Ureter (tissue), 1 donor: Measurements from ENCODE around the gene MEGF11. TPM values are rescaled to one million over a fixed set of nuclear protein-coding genes. Genes with fewer than 3 reads are reported as not detected.
"Not testable (repeated sequence)": the region's sequence is repeated elsewhere in the genome, so short reads cannot be mapped to it uniquely, and the experiment has no call there.

Experiments
- DNase-seq: peaks from one replicate; pipeline ENCODE4 v3.0.0-alpha.2; 2020; ENCODE audit warnings: low spot score
- total RNA-seq: library from RNA; stranded (reverse); gene quantifications from one replicate; pipeline ENCODE4 v1.2.4, GENCODE V29; 2023
- donor health status: DM: yes; HTN: yes; CAD: no.

Gene MEGF11
- total RNA-seq, 1 donor from 2014 or later, result not detected

DNA sequence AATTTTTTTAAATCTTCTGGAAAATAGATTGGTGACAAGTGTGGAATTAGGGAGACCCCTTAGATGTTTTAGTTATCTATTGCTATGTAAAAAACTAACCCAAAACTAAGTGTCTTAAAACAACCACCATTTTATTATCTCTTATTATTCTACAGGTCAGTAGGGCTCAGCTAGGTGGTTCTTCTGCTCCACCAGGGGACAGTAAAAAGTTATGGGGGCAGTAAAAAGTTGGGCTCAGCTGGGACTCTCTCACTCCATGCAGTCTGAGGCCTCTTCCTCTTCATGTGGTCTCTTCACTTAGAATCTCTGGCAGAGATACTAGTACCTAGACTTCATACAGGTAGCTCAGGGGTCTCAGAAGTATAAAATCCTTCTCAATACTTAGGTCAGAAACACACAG lies 21.8 kb upstream of the MEGF11 start:
- no peak for DNase-seq

DNA sequence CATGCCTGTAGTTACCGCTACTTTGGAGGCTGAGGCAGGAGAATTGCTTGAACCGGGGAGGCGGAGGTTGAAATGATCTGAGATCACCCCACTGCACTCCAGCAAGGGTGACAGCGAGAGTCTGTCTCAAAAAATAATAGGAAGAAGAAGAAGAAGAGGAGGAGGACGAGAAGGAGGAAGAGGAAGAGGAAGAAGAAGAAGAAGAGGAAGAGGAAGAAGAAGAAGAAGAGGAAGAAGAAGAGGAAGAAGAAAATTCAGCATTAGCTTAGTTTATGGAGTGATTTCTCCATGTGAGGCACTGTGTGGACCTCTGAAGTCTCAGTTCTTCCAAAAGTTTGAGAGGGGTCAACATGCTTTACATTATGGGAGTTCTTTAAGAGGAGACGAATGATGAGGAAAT lies 17.4 kb upstream of the MEGF11 start:
- no peak for DNase-seq

DNA sequence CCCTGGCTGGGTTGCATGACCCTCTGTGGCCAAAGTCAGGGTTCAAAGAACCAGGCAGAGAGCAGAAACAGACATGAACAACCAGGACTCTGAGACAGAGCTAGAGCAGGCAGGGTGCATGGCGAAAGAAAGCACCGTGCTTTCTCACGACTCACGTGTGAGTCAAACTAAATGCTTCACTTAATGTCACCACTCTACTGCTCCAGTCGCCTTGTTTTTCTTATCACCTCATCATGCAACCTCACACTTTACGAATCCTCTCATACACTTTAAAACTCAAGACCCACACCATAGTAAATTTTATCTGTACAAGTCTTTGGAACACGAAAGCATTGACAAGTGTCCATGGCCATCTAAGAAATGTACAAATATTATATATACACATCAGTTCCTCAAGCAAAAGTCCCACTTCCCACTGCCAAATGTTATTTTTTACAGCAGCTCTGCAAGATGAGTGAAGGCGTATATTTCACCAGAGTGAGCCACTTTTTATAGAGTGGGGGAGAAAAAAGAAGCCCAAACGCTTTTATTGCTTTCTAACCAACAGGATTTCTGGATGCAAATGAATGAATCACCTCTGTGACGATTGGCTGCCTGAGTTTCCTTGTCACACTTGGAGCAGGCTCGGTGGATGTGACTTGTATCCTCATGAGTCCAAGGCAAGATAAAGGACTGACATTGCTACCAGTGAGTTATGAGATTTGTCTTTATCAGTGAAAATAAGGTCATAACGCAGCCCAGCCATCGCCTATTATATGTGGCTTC lies 16.0 kb upstream of the MEGF11 start:
- DNase-seq, result no peak

DNA sequence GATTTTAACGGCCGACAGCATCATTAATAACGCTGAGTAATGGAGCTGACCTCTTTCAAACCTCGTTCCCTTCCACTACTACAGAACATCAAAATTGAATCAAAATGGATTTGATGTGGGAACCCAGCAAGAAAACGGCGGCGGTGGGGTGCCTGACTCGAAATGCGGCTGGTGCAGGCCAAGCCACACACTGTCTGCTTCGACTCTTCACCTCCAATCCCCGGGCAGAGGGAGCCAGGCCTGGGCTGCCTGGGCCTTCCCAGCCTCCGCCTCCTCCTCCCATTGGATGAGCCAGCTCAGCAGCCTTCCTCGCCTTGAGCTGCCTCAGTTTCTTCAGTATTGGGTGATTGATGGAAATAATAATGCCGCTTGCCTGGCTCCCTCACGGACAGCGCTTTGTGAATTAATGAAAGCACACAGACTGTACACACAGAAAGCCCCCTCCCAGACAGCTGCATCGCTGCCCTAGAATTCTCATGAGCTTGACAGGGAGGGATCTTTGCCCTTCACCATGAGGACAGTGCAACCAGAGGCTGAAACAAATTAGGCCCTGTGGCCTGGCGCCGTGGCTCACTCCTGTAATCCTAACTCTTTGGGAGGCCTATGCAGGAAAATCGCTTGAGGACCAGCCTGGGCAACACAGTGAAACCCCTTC lies 11.4 kb upstream of the MEGF11 start:
- DNase-seq, result no peak

DNA sequence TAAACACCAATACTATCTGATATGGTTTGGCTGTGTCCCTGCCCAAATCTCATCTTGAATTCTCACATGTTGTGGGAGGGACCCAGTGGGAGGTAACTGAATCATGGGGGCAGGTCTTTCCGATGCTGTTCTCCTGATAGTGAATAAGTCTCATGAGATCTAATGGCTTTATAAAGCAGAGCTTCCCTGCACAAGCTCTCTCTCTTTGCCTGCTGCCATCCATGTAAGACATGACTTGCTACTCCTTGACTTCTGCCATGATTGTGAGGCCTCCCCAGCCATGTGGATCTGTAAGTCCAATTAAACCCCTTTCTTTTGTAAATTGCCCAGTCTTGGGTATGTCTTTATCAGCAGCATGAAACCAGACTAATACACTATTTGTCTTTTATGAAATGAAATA lies 9.3 kb upstream of the MEGF11 start:
- not testable (repeated sequence) for DNase-seq

DNA sequence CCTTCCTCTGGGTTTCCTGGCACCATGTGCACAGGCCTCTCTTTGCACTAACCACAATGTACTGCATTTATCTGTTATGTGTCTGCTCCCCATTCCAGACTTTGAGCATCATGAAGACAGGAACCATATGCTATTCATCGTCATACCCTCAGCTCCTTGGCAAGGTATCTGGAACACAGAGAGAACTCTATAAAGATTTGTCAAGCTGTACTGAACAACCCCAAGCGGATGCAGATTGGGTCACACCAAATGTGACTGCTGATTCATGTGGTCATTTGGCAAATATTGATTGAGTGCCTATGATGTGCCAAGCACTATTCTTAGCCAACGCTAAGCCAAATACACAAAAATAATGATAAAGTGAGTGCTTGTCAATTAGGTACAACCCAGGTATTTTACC lies 7.5 kb upstream of the MEGF11 start:
- no peak for DNase-seq

DNA sequence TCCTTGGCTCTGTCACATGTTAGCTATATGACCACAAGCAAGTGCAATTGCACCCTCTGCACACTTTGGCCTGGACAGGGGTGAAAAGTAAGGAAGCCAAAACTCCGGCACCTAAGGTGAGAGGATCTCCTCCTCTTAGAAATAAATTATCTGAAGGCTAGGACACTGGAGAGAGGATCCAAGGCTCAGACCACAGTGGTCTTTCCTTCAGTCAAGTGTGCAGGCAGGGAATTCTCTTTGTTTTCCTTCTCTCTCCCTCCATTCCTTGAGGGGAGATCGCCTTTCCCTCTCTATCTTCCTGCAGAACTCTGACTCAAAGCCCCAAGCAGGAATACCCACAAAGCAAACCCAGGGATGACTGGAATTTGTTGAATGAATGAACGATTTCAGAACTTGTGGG lies 3.1 kb upstream of the MEGF11 start:
- DNase-seq, result no peak

DNA sequence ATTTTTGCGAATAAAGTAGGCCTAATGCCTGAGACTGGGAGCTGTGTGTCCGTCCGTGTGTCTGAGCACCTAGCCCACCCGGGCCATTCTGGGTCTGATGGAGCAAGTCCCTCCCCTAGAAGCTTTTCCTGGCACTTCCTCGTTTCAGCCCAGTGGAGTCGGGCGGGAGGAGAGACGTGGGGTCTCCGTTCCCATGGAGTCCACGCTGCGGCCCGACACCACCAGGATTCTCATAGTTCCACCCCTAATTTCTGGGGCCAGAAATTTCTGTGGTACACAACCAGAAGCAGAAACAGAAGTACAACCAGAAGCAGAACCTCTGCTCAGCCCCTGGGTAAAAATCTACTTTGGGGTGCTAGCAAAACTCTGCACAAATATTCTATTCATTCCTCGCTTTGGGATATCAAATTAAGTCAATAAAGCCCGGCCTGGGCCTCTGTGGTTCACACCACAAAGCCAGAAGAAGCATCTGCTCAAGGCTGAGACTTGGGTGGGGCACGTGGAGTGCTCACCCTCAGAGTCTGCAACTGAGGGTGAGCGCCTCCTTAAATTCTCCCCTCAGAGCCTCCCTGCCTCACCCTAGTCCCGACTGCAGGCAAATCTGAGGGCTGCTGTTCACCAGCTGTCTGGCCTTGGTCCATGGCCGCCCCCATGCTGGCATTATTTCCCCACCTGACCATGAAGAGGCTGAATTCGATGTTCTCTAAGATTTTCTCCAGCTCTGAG lies 1.6 kb upstream of the MEGF11 start:
- DNase-seq, result no peak

DNA sequence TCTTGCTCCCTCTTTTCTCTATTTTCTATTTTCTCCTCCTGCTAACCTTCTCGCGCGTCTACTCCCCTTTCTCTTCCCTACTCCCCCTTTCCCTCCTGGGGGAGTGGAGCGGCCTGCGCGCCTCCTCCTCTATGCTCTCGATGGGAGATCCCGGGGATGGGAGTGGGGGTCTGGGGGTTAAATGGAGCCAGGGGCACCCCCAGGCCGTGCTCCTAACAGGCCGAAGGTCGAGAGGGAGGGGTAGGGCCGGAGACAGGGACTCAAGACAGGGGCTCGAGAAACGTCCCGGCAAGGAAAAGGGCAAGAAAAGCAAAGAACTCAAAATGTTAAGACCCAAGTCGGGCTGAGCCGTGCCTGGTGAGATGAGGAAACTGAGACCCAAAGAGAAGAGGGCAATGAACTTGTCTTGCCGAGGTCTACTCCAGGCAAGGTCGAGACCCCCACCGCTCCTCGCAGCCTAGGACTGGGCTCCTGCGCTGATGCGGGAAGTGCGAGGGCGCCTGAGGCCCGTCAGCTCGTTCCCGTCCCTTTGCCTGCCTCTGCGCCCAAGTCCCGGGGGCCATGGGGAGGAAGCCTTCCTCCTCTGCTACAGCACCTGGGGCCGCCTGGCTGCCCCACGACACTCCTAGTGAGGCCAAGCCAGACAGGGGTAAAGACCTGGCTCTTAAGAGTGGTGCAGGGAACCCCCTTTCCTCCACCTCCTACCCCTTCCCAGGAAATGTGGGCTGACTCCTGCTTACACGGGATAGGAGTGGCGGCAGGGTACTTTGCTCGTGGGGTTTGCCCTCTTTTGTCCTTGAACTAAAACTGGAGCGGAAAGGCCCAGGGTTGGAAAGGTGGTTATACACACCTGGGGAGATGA lies 770 bp upstream of the MEGF11 start:
- DNase-seq, result no peak

DNA sequence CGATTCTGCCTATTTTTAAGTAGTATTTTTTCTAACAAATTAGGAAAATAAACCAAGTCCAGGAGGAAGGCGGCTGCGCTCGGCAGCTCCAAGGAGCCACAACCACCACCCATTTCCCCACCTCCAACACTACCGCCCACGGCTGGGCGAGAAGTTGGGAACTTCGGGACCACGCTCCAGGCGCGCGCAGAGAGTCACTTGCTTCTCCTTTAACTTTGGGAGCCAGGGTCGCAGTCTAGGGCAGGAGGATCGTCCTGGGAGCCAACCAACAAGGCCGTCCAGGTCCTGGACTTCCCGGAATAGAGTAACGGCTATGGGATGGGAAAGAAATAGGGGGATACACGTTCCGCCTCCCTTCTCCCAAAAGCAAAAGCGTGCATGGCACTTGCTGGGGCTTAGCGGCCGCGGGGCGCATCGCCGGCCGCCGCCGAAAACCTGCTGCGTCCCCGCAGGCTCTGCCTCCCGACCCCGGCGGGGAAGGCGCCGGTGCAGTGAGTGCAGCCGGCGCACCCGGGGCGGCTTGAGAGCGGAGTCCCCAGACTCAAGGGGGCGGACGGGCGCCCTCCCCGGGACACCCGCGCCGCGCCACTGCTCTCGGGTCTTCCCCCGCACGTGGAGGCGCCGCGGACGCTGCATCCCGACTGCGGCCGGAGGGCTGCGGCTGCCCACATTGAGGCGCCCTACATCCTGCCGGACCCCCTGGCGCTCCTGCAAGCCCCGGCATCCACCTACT lies 699 bp downstream of the MEGF11 start:
- DNase-seq, result no peak

DNA sequence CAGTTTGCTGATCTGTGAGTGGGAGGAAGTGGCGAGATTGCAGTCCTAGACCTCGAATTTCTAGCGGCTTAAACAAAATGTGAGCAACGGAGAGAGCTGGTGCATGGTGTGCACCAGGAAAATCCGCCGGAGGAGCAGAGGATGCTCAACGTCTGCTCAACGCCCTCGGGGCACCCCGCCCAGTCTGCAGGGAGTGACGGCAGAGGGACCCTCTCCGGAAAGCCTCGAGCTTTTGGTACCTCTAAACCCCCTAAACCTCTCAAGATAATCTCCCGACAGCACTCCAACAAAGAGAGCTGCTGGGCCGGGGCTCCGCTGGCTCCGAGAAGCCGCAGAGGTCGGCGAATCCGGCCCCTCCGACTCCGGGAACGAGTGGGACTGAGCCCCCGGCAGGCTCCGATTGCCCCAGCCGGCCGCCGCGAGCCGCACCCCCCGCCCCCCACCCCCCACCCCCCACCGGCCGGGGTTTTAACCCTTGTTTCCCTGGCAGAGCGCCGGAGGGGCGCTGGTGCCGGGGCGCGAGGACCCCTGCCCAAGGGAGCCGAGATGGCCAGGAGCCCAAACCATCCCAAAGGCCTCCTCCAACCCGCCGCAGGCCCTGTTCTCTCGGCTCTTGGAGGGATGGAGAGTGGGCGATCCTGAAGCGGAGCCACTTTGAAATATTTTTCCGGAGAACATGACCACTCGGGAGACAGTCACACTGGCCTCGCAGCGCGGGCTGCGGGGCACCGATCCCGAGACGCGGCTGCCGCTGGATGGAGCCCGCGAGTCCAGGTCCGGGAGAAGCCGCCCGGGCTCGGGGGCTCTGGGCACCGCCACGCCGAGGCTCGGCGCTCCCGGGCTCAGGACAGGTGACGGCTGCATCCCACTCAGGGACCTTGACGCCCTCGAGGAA lies 1.5 kb downstream of the MEGF11 start:
- DNase-seq, result peak; percentile 48

DNA sequence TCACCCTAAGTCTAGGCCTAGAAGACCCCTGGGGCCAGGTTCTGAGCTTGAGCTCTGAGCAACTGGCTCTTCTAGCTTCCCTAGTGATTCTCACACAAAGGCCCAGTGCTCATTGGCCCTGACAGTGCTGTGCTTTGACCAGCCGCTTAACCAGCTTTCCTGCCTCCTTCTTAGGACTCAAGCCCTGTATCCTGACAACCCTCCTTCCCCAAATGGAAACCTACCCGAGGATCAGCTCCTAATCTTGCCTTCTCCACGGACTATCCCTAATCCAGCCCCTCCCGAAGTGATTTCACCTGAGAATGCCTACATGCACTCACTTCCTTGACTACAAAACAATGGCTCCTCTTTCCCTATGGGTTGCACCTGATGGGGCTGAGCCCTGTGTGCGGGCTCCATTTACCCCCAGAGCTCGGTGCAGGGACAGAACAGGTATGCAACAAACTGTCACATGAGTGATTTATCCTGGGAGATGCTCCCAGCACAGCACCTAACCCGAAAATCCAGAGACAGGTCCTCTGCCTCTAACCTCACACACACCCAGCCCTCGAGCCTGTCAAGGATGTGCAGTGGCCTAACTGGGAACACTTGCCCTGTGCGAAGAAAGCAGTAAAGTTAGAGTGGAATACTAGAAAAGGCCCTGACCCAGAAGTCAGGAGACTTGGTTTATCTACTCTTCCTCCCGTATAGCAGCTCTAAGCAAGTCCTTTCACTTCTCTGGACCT lies 2.3 kb downstream of the MEGF11 start:
- no peak for DNase-seq

DNA sequence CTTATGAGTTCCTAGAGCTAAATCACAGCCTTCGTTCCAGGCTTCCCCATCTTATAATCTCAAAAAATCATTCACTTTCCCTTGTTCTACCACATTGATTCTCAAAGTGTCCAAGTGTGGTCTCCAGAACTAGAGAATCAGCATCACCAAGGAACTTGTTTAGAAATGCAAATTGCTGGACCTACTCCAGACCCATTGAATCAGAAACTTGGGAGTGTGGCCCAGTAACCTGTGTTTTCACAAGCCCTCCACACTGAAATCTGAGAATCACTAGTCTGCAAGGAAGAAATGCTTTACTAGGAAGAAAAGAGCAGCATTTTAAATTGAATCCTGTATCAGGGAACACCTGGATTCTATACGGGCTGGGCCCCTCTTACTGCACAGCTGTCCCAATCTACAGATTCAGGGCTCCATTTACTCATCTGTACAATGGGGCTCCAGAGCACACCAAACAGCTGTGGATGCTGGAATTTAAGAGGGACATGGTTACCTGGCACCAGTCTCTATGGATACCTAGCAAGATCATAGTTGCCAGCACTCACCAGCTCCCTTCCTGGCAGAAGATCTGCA lies 3.9 kb downstream of the MEGF11 start:
- DNase-seq, result no peak

DNA sequence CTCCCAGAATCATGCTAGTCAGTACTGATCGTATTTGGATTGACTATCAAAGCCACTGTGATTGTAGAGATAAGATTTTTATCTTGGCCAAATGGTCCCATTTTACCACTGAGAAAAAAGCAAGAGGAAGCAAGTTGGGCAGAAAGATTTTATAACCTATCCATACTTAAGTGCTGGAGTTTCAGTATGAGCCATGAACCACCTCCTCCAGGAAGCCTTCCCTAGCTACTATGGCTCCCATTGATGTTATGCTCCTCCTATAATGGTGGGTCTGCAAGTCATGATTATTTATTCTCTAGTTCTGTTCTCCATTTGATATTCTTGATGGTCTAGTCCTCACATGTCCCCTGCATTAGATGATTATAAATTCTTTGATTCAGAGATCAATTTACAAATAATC lies 6.6 kb downstream of the MEGF11 start:
- no peak for DNase-seq

DNA sequence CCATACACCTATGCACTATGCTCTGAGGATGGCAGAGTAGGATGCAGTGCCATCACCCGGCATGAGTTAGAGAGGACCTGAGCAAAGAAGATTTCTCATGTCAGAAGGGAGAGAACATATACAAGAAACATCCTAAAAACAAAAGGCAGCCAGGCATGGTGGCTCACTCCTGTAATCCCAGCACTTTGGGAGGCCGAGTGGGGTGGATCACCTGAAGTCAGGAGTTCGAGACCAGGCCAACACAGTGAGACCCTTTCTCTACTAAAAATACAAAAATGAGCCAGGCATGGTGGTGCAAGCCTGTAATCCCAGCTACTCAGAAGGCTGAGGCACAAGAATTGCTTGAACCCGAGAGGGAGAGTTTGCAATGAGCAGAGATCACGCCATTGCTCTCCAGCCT lies 7.7 kb downstream of the MEGF11 start:
- not testable (repeated sequence) for DNase-seq

DNA sequence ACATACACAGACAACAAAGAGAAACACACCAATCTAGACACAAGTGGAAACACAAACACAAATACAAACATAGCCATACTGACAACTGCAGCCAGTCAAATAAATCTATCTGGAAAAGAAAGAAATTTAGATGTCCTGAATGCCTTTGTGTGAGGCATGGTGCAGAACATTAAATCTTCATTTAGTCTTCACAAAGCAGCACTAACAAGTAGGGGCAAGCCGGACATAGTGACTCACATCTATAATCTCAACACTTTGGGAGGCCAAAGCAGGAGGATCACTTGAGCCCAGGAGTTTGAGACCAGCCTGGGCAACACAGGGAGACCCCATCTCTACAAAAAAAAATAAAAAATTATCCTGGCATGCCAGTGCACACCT lies 11.7 kb downstream of the MEGF11 start:
- no peak for DNase-seq

DNA sequence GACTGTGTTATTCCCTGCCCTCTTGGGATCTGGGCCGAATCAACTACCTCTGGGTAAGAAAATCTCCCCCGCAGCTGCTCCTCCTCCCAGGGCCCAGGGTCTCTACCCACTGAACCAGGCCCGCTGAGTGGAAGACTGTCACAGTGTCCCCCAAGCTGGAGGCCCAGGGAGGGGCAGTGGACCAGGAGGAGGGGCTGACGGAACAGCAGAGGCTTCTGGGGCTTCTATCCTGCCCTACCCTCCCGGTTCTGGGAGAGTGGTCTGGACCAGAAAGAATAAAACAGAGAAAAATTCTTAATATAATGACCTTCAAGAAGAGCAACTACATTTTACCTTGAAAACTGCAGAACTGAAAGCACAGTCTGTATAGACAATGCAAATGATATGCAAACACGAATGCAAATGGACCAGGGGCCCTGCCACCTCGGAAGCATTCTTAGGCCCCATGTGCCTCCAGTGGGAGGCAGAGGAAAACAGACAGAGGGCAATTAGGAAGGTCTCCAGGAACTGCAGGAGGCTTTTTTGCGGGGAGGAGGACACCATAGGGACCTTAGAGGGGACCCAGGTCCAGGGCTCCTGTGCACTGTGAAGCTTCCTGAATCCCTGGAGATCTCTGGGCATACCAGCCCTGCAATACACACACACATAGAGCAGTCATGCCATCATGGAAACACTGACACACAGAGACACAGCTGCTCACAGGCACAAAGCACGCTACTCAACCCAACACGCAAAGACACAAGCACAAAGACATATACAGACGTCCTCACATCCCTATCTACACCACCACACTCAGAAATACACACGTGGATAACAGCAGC lies 12.3 kb downstream of the MEGF11 start:
- DNase-seq, result no peak

DNA sequence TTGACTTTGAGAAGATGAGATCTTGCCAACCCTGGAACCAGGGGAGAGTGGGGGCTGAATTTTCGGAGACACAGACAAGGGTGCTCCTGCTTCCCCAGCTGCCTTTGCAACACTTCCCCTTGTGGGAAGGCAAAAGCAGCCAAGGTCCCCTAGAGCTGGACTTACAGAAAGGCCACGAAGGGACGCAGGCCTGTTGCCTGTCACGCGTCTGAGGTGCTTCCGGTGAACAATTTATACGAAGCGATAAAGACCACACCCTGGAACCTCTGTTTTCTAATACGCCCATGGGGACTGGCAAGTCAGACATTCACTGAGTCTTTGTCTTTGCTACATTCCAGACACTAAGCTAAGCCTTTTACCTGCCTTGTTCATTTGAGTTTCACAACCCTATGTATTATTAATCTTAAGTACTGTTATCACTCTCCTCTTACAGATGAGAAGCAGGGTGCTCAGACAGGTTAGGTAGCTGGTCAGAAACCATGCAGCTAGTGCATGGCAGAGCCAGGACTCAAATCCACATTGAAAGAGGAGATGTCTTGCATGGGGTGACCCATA lies 13.2 kb downstream of the MEGF11 start:
- no peak for DNase-seq
